HEK293T (cell line): Measurements from ENCODE around the gene PAK5.

ENCODE experiments used
- ELF4 ChIP-seq: fragments of 450-650 bp; IDR thresholded peaks from 2 replicates; pipeline ENCODE4 v1.6.1; 2017; ENCODE audit warnings: antibody characterized with exemption
- FOXA1 ChIP-seq: fragments of 450-650 bp; IDR thresholded peaks from 2 replicates; pipeline ENCODE4 v1.6.1; 2016; ENCODE audit warnings: mild to moderate bottlenecking
- FOXM1 ChIP-seq: fragments of 450-650 bp; IDR thresholded peaks from 2 replicates; pipeline ENCODE4 v1.6.1; 2017; ENCODE audit warnings: mild to moderate bottlenecking, borderline replicate concordance
- HDGF ChIP-seq: fragments of 450-650 bp; IDR thresholded peaks from 2 replicates; pipeline ENCODE4 v1.6.1; 2017; ENCODE audit warnings: antibody characterized with exemption, borderline replicate concordance
- PKNOX1 ChIP-seq: fragments of 450-650 bp; IDR thresholded peaks from 2 replicates; pipeline ENCODE4 v1.6.1; 2016
- SP1 ChIP-seq: fragments of 450-650 bp; IDR thresholded peaks from 2 replicates; pipeline ENCODE4 v1.6.1; 2017
- SUZ12 ChIP-seq: fragments of 450-650 bp; IDR thresholded peaks from 2 replicates; pipeline ENCODE4 v1.6.1; 2016; ENCODE audit warnings: mild to moderate bottlenecking
- TARDBP ChIP-seq: fragments of 450-650 bp; IDR thresholded peaks from 2 replicates; pipeline ENCODE4 v1.6.1; 2016

GRCh38 chr20:9646375-9646774 is 192.5 kb downstream of the PAK5 start:
- TF ChIP-seq SP1 (no peak), ELF4 (no peak), PKNOX1 (no peak), HDGF (no peak), FOXM1 (no peak), TARDBP (no peak), SUZ12 (no peak), FOXA1 (no peak)
